ENCODE measurements around the gene CMBL. TPM values are rescaled to one million over a fixed set of nuclear protein-coding genes. Genes with fewer than 3 reads are reported as not detected.
"Not testable (repeated sequence)": the region's sequence is repeated elsewhere in the genome, so short reads cannot be mapped to it uniquely, and the experiment has no call there.

Gene CMBL
- total RNA-seq, 1 donor from 2014 or later, result 11.3 TPM

DNA sequence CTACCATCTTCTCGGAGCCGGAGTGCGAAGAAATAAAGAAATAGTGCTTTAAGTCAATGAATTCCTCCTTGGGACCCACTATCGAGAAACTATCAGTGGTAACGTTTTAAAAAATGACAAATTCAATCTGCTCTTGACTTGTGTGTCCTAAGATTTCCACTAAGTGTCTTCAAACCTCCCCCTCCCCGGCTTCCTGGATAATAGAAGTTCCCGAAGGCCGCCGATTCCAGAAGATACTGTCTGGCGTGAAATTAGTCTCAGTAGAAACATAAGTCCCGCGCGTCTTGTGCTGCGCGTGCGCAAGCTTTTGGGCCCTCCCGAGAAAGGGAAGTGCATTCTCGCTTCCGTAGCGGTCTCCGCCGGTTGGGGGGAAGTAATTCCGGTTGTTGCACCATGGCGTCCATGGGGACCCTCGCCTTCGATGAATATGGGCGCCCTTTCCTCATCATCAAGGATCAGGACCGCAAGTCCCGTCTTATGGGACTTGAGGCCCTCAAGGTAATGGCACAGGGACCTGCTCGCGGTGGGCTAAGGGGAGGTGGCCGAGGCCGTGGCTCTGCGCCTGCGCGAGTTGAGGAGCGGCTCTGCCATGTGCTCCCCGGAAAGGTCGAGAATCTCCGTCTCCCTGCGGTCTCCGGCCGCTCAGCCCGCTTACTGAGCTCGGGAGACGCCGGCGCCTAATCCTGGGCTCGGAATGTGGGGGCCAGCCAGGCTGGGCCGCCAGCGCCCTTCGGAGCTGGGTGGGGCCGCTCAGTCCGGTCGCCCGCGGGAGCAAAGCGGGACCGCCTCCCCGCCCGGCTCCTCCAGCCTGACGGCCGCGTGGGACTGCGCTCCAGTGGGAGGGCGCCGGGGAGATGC, 57.5 kb downstream of the CMBL start, which contains the start of gene CCT5:
TSS of gene CCT5 (plus strand) at position 333 of the 858 bp plus-strand sequence. CDS start at position 394, 61 bp downstream.
- Mint-ChIP-seq H3K4me1 (peaks cover 25% of the 10 kb centered on the region), H3K27me3 (ENCODE audit: insufficient read depth, low read depth) (peaks cover 4% of the 10 kb centered on the region), H3K36me3 (peaks cover 9% of the 10 kb centered on the region), H3K27ac (peak within 1 kb of the TSS; percentile 100), H3K4me3 (peak within 1 kb of the TSS; percentile 97), H3K9me3 (no peaks in the 10 kb centered on the region)
- no peaks in the 10 kb centered on the region for H3K9me3 ChIP-seq (ENCODE audit: low read depth)
- TF ChIP-seq EZH2phosphoT487 (IDR thresholded peaks at IDR 0.05) (no peak), EZH2 (IDR thresholded peaks at IDR 0.05) (no peak)
- TF ChIP-seq, protein P1, sequence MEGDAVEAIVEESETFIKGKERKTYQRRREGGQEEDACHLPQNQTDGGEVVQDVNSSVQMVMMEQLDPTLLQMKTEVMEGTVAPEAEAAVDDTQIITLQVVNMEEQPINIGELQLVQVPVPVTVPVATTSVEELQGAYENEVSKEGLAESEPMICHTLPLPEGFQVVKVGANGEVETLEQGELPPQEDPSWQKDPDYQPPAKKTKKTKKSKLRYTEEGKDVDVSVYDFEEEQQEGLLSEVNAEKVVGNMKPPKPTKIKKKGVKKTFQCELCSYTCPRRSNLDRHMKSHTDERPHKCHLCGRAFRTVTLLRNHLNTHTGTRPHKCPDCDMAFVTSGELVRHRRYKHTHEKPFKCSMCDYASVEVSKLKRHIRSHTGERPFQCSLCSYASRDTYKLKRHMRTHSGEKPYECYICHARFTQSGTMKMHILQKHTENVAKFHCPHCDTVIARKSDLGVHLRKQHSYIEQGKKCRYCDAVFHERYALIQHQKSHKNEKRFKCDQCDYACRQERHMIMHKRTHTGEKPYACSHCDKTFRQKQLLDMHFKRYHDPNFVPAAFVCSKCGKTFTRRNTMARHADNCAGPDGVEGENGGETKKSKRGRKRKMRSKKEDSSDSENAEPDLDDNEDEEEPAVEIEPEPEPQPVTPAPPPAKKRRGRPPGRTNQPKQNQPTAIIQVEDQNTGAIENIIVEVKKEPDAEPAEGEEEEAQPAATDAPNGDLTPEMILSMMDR (IDR thresholded peaks at IDR 0.05), result no peak
- peaks cover 13% of the 10 kb centered on the region for H3K4me1 ChIP-seq
- peak; percentile 98 for DNase-seq (ENCODE audit: low spot score)
- peaks cover 87% of the 10 kb centered on the region for H3K79me2 ChIP-seq (ENCODE audit: low read depth)
- peak within 1 kb of the TSS; percentile 98 for H3K4me2 ChIP-seq
- no peaks in the 10 kb centered on the region for H3K27me3 ChIP-seq
- H3K4me3 ChIP-seq, result peak within 1 kb of the TSS; percentile 82
- peak within 1 kb of the TSS; percentile 99 for H3K9ac ChIP-seq
- H3F3A ChIP-seq (ENCODE audit: low read depth), result peaks cover 12% of the 10 kb centered on the region
- peaks cover 3% of the 10 kb centered on the region for H3K36me3 ChIP-seq
- peak within 1 kb of the TSS; percentile 98 for H2AFZ ChIP-seq (replicated peaks)
- H3K27ac ChIP-seq, result peak within 1 kb of the TSS; percentile 99
- peaks cover 47% of the 10 kb centered on the region for H4K20me1 ChIP-seq (ENCODE audit: low read depth)

DNA sequence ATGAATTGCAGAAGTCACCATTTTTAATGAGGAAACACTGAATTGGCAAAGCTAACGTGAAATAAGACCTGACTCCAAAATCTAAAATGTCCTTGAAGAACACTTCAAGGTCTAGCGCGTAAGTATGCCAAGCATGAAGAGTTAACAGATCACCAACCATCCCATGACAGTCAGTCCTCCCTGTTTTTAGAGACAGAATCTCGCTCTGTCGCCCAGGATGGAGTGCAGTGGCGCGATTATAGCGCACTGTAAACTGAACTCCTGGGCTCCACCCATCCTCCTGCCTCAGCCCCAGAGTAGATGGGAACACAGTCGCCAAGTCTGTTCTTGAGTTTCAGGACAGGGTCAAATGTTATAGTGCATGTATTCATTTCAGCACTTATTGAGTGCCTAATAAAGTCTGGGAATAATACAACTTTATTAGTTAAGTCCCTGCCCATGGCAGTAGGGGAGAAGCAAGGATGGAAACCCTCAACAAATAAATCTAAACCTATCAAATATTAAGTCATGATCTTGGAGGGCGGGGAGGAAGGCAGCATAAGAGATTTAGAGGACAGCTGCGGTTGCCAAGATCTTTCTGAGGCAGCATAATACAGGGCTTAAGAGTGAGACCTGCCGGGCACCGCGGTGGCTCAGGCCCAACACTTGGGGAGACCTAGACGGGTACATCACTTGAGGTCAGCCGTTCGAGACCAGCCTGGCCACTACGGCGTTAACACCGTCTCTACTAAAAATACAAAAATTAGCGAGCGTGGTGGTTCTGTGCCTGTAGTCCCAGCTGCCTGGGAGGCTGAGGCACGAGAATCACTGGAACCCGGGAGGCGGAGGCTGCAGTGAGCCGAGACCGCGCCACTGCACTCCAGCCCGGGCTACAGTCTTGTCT, 59.1 kb downstream of the CMBL start:
- Histone ChIP-seq H4K20me1 (ENCODE audit: low read depth) (peaks cover 31% of the 10 kb centered on the region), H2AFZ (replicated peaks) (no peak overlapping the region), H3K4me3 (peak overlapping the region; percentile 82), H3K79me2 (ENCODE audit: low read depth) (peaks cover 72% of the 10 kb centered on the region), H3F3A (ENCODE audit: low read depth) (peaks cover 3% of the 10 kb centered on the region), H3K9me3 (ENCODE audit: low read depth) (no peaks in the 10 kb centered on the region), H3K4me2 (peak overlapping the region; percentile 98), H3K4me1 (peaks cover 13% of the 10 kb centered on the region), H3K27ac (peak overlapping the region; percentile 83), H3K27me3 (no peaks in the 10 kb centered on the region), H3K36me3 (no peaks in the 10 kb centered on the region), H3K9ac (peak overlapping the region; percentile 99)
- Mint-ChIP-seq H3K27ac (peak overlapping the region; percentile 100), H3K4me1 (peaks cover 25% of the 10 kb centered on the region), H3K9me3 (no peaks in the 10 kb centered on the region), H3K36me3 (peaks cover 10% of the 10 kb centered on the region), H3K4me3 (peak overlapping the region; percentile 97), H3K27me3 (ENCODE audit: insufficient read depth, low read depth) (peaks cover 4% of the 10 kb centered on the region)
- DNase-seq (ENCODE audit: low spot score), result peak; percentile 21
- TF ChIP-seq, protein P1 (IDR thresholded peaks at IDR 0.05), result no peak
- TF ChIP-seq EZH2 (IDR thresholded peaks at IDR 0.05) (no peak), EZH2phosphoT487 (IDR thresholded peaks at IDR 0.05) (no peak)

DNA sequence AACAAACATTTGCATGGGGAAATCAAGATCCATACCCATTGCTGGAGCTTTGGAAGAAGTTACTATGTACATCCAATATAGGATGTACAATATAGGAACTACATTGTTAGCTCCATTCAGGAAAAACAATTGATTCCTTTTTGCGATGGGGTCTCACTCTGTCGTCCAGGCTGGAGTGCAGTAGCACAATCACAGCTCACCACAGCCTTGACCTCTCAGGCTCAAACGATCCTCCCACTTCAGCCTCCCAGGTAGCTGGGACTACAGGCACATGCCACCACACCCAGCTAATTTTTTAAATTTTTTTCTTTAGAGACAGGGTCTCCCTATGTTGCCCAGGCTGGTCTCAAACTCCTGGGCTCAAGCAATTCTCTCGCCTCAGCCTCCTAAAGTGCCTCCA, 60.5 kb downstream of the CMBL start:
- H2AFZ ChIP-seq (replicated peaks); H3K4me3 ChIP-seq; H3K27ac Mint-ChIP-seq; H3K4me2 ChIP-seq; H3K9ac ChIP-seq; H3K9me3 ChIP-seq (ENCODE audit: low read depth); DNase-seq (ENCODE audit: low spot score); H3K36me3 ChIP-seq; H3F3A ChIP-seq (ENCODE audit: low read depth); H3K27me3 ChIP-seq; H3K9me3 Mint-ChIP-seq; H3K27ac ChIP-seq; H3K4me3 Mint-ChIP-seq; H3K27me3 Mint-ChIP-seq (ENCODE audit: insufficient read depth, low read depth): not testable (repeated sequence)
- Histone ChIP-seq H3K4me1 (peaks cover 13% of the 10 kb centered on the region), H4K20me1 (ENCODE audit: low read depth) (peaks cover 17% of the 10 kb centered on the region), H3K79me2 (ENCODE audit: low read depth) (peaks cover 57% of the 10 kb centered on the region)
- Mint-ChIP-seq H3K4me1 (peaks cover 25% of the 10 kb centered on the region), H3K36me3 (peaks cover 14% of the 10 kb centered on the region)

All from neural progenitor cell (in vitro differentiated cells).